Measurements from ENCODE around the gene ENTHD1. TPM values are rescaled to one million over a fixed set of nuclear protein-coding genes. Genes with fewer than 3 reads are reported as not detected.

The ENTHD1 gene
- total and polyA plus RNA-seq, 2 of the 8 experiments (the other 6 are each of a cell fraction or from before 2014, with no cell fraction given): not detected

DNA sequence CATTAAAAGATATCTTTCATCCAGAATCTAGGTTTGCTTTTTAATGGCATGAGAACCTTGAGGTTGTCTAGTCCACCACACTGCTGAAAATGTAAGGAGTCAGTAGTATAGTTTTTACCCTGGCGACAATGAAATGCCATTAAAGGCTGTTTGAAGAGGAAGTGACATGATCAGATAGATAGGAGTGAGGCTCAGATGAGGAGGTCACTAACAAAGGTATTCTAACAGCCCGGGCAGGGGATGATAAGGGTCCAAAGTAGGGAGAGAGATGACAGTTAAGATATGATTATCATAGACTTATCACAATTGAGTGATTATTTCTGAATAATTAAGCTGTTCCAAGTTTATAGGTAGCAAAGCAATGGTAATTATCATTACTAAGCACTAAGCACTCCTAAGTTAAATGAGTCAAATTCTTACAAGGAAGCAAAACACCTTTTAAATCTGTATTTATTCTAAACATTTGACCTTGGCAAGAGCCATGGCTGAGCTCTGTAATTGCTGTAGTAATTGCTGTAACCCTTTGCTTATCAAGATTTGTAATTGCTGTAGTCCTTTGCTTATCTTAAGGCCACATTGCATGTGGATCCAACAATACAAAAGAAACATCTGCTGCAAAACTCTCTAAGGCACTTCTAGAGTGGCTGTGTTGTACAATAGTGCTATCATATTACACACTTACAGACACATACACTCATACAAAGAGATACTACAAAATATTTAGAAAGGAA is 92.6 kb downstream of the ENTHD1 start (continued):
- TF ChIP-seq KDM1A (IDR thresholded peaks at IDR 0.05; ENCODE audit: borderline replicate concordance, low read length): no peak

Measured in H1 (cell line).